Omental fat pad (tissue), 4 donors: ENCODE data around the gene MYH6. TPM values are rescaled to one million over a fixed set of nuclear protein-coding genes. Genes with fewer than 3 reads are reported as not detected.

Experiments
- ATAC-seq: fragments of 150-250 bp; one replicate; pipeline ENCODE4 v1.9.1; 2016; ENCODE audit warnings: mild to moderate bottlenecking, moderate library complexity; ENCODE audit not compliant: low FRiP score
- DNase-seq: peaks from one replicate; pipeline ENCODE4 v3.0.0-alpha.2; 2019; ENCODE audit warnings: low spot score
- total RNA-seq, 4 donors: library from RNA; depleted of rRNA; stranded (reverse); fragments of >200 nt; gene quantifications; one replicate each; pipeline ENCODE4 v1.1.0, GENCODE V29; 2016
- TF ChIP-seq, protein P1 (sequence below), 3 donors: fragments of 450-650 bp; IDR thresholded peaks; one replicate each; pipeline ENCODE4 v1.5.1; 2016 to 2017; ENCODE audit warnings: antibody characterized with exemption in 3 of 3, mild to moderate bottlenecking in 3 of 3, moderate library complexity in 2 of 3

The MYH6 gene
- total RNA-seq, 4 donors from 2014 or later = not detected

DNA sequence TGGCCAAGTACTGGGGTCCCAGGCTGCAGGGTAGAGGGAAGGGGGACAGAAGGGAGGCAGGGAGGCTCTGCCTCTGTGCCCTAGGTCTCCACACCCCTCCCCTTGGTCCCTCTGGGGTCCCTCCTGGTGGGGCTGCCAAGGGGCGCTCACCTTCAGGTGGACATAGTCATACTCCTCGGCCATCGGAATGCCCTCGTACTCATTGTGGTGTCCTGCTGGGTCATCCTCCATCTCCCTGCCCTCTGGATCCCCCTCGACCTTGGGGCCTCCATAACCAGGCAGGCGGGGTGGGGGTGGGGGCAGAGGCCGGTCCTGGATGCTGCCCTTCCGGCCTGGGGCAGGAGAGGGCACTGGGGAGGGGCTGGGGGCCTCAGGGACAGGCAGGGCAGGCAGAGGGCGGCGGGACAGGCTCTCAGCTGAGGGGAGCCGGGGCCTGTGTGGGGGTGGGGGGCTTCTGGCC lies 48.9 kb downstream of the MYH6 start:
- TF ChIP-seq, protein P1, sequence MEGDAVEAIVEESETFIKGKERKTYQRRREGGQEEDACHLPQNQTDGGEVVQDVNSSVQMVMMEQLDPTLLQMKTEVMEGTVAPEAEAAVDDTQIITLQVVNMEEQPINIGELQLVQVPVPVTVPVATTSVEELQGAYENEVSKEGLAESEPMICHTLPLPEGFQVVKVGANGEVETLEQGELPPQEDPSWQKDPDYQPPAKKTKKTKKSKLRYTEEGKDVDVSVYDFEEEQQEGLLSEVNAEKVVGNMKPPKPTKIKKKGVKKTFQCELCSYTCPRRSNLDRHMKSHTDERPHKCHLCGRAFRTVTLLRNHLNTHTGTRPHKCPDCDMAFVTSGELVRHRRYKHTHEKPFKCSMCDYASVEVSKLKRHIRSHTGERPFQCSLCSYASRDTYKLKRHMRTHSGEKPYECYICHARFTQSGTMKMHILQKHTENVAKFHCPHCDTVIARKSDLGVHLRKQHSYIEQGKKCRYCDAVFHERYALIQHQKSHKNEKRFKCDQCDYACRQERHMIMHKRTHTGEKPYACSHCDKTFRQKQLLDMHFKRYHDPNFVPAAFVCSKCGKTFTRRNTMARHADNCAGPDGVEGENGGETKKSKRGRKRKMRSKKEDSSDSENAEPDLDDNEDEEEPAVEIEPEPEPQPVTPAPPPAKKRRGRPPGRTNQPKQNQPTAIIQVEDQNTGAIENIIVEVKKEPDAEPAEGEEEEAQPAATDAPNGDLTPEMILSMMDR (IDR thresholded peaks at IDR 0.05) = no peak
- no peak for DNase-seq
- ATAC-seq = no peak

- DNase-seq (no peak), ATAC-seq (no peak)
- TF ChIP-seq, protein P1 (IDR thresholded peaks at IDR 0.05) = no peak
These were observed 49.4 kb downstream of the MYH6 start for GRCh38 chr14:23358553-23359166.

- ATAC-seq (no peak), DNase-seq (no peak)
- TF ChIP-seq, protein P1 (IDR thresholded peaks at IDR 0.05) = no peak
These were observed 50.0 kb downstream of the MYH6 start for GRCh38 chr14:23358042-23358441.

DNA sequence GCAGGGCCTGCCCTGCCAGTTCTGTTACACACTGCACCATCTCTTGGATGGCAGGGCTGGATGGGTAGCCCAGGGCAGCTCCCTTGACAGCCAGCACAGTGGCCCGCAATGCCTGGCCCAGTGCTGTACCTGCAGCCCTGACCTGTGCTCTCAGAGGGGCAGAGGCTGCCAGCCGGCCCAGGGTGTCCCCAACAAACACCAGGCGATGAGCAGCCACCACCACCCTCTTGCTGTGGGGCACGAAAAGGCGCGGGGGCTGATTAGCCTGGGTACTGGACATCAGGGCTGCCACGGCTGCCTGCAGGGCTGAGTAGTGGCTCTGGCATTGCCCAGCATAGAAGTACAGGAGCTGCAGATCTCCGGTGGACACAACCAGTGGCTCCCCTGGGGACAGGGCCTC lies 50.8 kb downstream of the MYH6 start:
- ATAC-seq (no peak), DNase-seq (peak; percentile 1)
- TF ChIP-seq, protein P1 (IDR thresholded peaks at IDR 0.05) = no peak

DNA sequence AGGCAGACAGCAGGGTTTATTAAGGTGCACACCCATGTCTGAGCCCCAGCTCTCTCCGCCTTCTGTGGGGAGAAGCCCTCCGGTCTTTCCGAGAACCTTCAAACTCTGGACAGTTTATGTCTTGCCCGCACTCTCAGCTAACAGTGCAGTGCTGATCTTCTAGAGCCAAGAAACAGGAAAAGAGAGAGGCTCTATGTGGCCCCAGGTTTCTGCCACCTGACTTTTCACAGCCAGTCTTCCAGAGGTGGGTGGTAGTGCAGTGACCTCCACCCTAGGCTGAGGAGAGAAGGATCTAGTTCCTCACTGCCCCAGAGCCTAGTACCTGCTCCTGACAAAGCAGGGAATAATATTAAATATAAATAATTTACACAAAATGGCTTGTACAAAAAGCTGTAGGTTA lies 51.4 kb downstream of the MYH6 start:
- ATAC-seq = no peak

DNA sequence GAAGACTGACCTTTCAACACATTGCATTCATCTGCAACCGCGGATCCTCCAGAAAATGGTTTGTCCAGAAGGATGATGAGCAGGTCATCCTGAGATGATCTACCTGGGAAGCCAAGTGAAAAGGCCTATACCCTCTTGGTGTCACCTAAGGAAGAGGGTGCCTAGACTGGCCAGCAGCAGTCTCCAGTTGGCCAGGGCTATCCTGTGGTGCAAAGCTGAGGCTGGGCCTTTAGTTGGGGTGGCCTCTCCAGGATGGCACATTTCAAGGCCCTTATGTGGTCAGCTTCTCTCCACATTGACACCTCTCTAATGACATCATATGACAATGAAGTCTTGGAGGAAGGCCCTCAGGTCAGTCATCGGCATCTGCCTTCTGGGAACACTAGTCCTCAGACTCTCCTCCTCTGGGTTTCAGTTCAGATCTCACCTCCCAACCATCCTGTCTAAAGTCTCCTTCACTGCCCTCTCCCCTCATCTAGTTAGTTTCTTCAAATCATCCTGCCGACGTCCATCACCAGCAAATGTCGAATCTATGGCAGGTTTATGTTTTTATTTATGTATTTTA lies 52.1 kb downstream of the MYH6 start:
- ATAC-seq (no peak), DNase-seq (peak; percentile 3)
- TF ChIP-seq, protein P1 (IDR thresholded peaks at IDR 0.05) = no peak

More for the DNA sequence above, 51.4 kb downstream of the MYH6 start:
- TF ChIP-seq, protein P1 (IDR thresholded peaks at IDR 0.05) = no peak
- no peak for DNase-seq

DNA sequence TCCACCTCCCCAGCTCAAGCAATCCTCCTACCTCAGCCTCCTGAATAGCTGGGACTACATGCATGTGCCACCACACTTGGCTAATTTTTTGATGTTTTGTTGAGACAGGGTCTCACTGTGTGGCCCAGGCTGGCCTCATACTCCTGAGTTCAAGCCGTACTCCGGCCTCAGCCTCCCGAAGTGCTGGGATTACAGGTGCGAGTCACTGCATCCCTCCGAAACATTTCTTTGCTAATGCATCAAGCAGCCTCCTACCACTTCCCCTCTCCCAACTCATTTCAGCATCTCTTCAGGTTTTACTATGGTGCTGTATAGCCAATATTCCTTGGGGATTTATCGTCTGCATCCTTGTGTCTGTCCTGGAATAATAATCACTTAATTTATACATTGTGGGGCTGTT lies 53.1 kb downstream of the MYH6 start:
- no peak for DNase-seq
- no peak for ATAC-seq
- TF ChIP-seq, protein P1 (IDR thresholded peaks at IDR 0.05) = no peak
